COLO668 (cell line): Measurements from ENCODE around the gene CHRM1.
A peak's percentile ranks its signal among the peaks of the same experiment; 100 is the strongest.

Experiments used
- DNase-seq: peaks from one replicate; lab custom pipeline; 2025; ENCODE audit not compliant: unreplicated experiment; lab: John Stamatoyannopoulos, UW

CHRM1 gene

DNA sequence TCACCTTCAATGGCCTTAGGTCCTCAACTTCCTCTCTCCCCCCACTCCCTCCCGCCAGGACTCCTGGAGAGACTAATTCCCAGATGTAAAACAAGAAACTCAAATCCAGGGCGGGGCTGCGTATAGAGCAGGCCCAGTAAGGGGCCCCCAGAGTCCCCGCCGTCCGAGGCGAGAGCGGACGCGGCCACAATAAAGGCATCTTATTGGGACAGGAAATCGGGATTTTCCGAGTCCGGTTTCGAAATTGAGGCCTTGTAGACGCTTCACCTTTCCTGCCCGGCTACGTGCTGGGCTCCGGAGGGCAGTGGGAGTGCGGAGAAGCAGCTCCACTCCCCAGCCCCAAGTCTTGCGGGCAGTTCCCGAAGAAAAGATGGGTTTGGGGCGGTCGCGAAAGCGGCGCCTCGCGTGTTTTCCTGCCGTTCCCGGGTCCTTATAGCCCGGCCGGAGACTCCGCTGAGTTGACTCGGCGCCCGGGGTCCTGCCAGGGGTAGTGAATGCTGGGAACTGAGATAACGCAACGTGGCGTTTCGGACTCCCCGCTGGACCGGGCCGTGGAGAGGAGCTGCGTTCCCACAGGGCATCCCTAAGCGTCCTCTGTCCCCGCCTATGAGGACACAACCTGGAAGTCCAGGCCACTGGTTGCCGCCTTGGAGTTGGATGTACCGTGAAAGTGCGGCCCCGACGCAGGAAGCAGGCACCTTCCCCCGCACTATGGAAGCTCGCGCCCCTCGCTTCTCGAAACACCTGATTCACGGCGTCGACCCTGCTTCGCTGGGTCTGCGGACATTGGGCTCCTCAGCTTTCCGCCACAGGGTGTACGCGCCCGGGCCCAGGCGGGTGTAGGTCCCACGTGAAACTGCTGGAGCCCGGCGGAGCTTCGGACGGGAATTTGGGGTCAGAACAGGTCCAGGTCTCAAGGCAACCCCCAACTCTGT is 4.8 kb upstream of the CHRM1 start:
- DNase-seq = no peak

DNA sequence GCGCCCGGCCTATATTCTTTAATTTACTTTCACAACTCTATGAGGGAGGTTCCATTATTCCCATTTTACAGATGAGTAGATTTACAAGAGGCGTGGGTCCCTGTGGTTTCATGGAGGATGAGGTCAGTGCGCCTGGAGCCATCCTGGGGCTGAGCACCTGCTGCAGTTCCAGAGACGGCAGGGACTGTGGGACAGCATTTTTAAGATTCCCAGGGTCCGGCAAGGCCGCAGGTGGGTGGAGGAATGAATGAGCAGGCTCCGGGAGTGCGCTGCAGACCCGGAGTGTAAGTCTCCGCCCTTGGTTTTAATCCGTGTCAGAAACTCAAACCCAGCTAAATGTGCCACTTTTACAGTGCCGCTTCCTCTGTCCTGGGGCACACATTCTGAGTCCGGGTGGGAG is 4.1 kb upstream of the CHRM1 start:
- DNase-seq = no peak

- DNase-seq = no peak
These were observed 2.6 kb upstream of the CHRM1 start for GRCh38 chr11:62923601-62924411.

DNA sequence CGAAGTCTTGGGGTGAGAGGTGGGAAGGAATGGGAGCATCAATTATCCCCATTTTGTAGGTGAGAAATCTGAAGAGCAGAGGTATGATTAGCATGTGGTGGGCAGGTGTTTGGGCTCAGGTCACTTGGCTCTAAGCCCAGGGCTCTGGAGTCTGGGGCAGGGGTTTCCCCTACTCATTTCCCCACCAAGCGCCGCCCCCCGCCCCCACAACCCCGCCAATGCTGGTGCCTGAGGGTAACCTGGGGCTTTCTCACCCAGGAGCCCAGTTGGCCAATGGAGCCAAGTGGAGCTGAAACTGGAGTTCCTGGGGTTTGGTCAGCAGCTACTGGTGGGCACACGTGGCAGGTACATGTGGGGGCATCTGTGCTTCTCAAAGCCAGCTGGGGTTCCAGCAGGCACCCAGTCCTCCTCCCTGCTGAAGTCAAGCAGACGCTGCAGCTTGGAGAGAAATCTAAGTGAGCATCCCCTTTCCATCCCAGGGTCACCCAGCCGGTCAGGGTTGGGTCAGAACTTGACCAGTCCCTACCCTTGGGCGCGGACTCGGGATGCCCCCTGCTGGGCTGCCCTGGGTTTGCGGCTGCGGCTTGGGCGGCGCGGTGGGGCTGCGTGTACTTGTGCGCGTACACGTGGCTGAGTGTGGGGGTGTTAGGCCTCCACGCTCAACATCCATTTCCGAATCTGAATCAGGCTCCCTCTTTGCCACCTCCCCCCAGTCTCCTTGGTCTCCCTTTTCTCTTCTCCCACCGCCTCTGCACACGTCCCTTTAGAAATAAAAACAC is 1.7 kb upstream of the CHRM1 start:
- no peak for DNase-seq

DNA sequence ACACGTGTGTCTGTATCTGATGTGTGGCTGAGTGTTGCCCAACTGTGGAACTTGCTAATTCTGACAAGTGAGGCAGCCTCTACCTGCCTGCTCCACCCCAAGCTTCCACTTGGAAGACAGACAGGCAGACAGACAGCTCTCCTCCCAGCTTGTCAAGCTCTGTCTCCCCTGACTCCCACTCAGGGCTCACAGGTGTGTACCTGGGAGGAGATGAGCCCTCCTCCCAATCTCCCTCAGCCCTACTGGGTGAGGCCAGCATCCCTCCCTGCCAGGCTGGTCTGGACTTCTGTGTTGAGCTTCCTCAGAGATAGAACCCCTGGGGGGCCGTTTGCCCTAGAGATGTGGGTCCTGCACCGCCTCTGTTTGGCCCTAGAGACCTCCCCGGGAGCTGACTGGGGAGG is 1.0 kb upstream of the CHRM1 start:
- DNase-seq = no peak

DNA sequence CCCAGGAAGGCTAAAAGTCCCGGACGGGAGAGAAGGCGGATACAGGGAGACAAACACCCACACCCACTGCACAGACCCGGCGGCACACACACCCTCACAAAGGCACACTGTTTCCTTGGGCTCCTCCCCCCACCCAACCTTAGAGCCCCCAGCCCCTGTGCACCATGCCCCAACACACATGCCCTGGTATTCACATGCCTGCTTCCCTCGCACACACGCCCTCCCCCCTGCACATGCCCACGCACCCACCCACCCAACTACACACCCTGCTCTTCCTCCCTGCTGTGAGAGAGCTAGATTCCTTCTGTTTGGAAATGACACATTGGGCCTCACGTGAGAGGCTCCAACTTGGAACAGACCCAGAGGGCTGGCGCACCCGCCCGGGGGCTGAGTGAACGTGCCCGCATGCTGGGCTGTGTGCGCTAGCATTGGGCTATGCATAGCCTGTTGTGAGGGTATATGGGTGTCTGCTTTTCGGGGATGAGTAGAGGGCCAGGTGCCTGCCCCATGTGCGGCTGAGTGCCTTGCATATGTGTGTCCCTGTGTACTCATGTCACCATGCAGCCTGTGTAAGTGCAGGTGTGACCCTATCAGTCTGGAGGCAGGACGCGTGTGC is 518 bp upstream of the CHRM1 start:
- no peak for DNase-seq

DNA sequence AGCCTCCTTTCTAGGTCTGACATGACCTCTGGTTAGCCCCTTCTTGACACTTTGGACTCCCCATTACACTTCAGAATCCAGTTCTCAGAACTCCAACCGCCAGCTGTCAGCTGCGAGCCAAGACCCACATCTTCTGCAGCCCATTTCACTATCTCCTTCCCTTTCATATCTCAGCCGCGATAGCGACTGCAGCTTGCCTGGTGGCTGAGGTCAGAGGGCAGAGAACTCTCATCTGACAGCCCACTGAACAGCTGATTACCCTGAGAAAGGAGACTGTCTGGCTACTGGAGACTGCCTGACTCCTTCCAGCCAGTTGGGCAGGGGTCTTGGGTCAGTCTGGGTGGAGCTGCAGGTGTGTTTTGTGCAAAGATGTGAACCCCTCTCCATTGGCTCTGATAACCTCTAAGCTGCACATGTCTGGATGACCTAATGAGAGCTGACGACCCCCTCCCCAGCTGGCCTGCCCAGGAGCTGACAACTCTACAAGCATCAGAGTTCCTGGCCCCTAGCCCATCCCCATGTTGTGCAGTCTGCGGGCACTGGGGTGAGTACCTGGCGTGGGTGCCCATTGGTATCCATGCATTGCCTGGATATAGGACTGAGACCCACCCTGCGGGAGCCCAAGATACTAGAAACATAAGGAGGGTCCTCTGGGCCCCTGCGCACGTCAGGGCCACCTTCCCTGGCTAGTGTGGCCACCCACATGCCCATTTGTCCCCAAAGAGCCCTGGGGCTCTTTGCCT is 1.1 kb downstream of the CHRM1 start:
- no peak for DNase-seq

DNA sequence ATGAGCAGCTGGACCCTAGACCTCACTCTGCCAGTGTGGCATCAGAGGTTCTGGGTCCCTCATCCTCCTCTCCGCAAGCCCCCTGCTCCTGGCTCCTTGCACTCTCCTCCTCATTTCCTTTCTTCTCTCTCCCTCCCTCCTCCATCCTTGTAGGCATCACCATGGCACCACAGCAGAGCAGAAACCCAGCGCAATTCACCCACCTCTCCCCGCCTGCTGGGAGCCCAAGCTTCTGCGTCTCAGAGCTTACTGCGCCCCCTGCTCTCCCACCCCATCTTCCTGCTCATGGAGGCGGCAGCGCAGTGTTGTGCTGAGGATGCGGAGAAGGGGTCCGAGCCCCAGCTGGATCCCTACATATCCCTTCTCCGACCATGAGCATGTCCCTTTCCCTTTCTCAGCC is 1.7 kb downstream of the CHRM1 start:
- no peak for DNase-seq

DNA sequence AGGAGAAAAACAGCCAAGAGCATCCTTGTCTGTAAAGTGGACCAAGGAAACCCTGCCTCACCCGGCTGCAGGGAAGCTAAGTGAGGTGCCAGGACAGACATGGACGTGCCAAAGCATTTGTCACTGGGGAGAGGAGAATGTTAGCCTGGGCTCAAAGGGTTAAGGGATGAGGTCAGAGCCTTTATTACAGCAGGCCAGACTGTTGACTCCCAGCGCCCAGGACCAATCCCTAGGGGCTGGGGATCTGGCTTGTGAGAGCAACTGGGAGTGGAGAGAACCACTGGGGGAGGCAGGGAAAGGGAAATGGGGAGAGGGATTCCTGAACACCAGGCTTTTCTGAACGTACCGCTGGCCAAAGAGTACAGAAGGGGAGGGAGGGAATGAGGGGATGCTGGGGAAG is 2.6 kb downstream of the CHRM1 start:
- no peak for DNase-seq

DNA sequence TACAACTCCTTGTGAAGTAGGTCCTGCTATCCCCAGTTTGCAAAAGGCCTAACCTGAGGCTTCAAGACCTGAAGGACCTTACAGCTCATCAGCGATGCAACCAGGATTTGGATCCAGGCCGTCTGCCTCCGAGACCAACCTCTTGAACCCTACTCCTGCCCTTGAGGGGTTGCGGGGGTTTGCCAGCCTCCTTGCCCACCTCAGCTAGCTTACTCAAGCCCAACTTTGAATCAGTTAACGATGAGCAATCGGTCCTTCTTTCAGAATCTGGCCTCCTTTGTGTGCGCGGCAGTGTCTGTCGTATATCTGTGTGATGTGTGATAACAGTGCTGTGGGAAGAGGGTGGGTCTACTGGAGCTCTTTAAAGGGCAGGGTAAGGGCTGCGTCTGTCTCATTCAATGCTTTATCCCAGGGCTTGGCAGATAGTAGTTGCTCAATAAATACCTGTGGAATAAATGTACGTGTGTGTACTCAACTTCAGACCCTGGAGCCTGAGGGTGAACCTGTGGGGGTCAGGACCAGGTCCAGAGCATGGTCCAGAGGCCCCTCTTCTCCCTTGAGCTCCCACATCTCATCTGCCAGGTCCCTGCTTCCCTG is 3.2 kb downstream of the CHRM1 start:
- DNase-seq = no peak

GRCh38 chr11:62914416-62914815 is 6.7 kb downstream of the CHRM1 start:
- DNase-seq = no peak

GRCh38 chr11:62912268-62912667 is 8.9 kb downstream of the CHRM1 start:
- no peak for DNase-seq

DNA sequence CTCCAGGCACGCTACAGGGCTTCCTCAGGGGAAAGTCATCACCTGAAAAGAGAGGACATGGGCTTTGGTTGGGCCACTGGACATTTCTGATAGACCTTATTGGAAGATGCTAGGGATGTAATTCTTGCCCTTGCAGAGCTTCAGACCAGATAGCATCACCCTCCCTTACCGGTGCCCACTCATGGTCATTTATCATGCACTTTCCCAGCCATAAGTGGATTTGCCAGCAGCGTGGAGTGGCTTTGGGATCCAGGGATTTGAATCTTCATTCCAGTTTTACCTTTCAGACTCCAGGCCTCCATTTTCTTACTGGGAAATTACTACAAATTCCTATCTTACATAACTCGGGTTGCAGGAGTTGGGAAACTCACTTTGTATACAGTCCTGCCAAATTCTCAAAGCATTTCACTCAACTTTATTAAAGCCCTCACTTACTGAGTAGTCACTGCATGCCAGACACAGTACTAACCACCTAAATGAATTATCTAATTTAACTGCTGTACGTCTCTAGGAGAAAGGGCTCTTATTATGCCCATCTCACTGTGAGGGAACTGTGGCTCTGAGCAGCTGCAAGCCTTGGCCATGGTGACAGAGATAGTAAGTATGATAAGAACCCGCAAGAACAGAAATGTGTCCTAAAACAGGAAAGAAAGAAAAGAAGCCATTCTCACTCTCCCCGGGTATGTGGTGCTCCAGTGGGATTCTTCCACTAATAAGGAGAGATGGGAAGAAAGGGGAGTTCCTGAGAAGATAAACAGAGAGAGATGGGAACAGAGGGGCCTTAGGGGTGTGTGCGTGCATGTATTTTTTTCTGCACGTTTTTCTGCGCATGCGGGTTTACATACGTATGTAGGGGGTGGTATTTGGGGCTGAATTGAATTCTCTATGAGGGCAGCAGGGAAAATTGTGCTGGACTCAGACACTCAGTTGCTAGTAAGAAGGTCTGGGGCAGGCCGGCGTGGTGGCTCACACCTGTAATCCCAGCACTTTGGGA is 9.7 kb downstream of the CHRM1 start:
- no peak for DNase-seq

DNA sequence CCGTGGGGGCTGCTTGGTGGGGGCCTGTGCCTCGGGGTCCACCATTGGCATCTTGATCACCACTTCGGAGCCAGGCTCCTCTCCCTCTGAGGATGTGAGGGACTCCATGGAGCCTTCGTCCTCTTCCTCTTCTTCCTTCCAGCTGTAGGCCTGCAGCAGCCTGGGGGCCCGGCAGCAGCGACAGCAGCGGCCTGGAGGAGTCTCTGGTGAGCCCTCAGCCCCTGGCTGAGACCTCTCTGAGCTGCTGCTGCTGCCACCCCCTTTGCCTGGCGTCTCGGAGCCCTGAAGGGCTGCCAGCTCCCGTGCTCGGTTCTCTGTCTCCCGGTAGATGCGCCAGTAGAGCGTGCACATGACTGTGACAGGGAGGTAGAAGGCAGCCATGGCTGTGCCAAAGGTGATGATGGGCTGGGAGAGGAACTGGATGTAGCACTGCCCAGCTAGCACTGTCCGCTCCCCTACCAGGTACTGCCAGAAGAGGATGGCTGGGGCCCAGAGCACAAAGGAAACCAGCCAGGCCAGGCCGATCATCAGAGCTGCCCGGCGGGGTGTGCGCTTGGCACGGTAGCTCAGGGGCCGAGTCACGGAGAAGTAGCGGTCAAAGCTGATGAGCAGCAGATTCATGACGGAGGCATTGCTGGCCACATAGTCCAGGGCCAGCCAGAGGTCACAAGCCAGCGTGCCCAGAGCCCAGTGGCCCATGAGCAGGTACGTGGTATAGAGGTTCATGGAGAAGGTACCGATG is 10.9 kb downstream of the CHRM1 start:
- no peak for DNase-seq

DNA sequence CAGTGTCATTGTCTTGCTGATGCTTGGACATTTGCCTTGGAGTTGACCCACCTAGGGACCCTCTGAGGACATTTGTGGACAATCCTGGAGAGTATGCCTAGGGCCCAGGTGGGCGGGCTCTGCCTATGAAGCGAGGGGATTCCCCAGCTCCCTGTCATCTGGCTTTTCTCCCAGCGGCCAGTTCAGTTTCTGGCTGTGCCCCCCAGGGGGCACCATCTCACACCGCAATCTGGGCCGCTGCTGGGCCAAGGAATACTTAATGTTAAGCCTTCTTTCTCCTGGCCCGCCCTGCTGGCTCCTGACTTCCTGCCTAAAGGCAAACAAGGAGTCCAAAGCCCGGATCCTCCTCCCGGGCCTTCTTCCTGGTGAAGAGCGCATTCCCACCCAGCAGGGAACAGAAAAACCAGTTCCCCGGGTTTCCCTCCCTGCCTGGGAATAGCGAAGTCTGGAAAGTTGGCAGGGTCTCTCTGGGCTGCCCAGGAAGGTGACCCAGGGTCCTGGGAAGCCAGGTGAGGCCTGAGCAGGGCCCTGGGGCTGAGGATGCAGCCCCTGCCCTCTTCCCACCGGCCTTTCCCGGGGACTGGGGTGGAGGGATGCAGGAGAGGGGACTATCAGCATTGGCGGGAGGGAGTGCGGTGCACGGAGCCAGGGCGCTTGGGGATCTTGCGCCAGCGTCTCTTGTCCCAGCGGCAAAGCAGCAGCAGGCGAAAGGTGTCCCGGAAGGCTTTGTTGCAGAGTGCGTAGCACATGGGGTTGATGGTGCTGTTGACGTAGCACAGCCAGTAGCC is 11.9 kb downstream of the CHRM1 start:
- peak; percentile 33 for DNase-seq

DNA sequence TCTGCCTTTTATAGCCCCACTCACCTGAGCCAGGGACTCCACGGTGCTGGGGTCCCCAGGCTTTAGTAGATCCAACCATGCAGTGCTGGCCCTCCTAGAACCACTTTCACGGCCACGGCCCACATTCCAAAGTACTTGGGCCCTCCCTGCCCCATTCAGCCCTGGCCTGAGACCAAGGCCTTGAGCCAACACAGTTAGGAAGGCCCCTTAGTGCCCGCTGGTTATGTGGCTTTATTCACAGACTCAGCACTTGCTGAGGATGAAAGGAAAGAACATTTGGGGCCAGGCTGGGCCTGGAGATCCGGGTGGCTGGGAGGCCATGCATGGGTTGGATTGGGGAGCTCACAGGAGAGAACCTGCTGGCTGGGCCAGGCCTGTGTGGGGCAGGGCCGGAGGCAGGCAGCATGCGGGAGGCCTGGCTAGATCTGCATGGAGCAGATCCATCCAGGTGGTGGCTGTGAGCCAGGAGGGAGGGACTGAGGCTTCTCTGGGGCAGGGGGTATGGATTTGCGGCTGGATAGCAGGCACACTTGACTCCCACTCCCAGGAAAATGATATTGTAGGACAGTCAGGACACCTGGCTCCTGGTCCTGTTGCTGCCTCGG is 12.6 kb downstream of the CHRM1 start:
- DNase-seq = no peak
